ENCODE data around the gene BTNL8.

GRCh38 chr5:180872419-180872818, 26.5 kb upstream of the BTNL8 start:
- TF ChIP-seq POLR2AphosphoS5 (IDR thresholded peaks at IDR 0.05; ENCODE audit: insufficient read depth, low read depth, low read length) = no peak
- no peak for TF ChIP-seq CTCF (IDR thresholded peaks at IDR 0.05; ENCODE audit: extremely low read depth in 1 of 2, insufficient read depth in 1 of 2, low read depth in 1 of 2, low read length in 2 of 2)
- no peak for TF ChIP-seq MAX (IDR thresholded peaks at IDR 0.05; ENCODE audit: insufficient read depth, insufficient read length)
- TF ChIP-seq POLR2A (IDR thresholded peaks at IDR 0.05; ENCODE audit: low read depth, low read length) = no peak
- TF ChIP-seq GATA2 (IDR thresholded peaks at IDR 0.05; ENCODE audit: insufficient read depth, insufficient read length, low read depth, low read length) = no peak
- no peak for TF ChIP-seq JUN (IDR thresholded peaks at IDR 0.05; ENCODE audit: borderline replicate concordance, insufficient read depth, insufficient read length, low read depth)
